Activated T-cell treated with anti-CD3 and anti-CD28 coated beads, Interleukin-2, amount 50 U/mL, for 1 hour (primary cell): ENCODE data around the gene COASY.
"Not testable (repeated sequence)": the region's sequence is repeated elsewhere in the genome, so short reads cannot be mapped to it uniquely, and the experiment has no call there.

Experiments
- DNase-seq: peaks from one replicate; pipeline ENCODE4 v3.0.0-alpha.2; 2020

COASY gene

GRCh38 chr17:42553161-42553818 lies 8.7 kb upstream of the COASY start:
- no peak for DNase-seq

- DNase-seq, result no peak
These were observed 8.1 kb upstream of the COASY start for GRCh38 chr17:42553866-42554249.

GRCh38 chr17:42554250-42555121 lies 7.5 kb upstream of the COASY start:
- DNase-seq, result peak; percentile 72

- no peak for DNase-seq
These were observed 6.8 kb upstream of the COASY start for GRCh38 chr17:42555122-42555622.

GRCh38 chr17:42555961-42556617 lies 5.9 kb upstream of the COASY start:
- not testable (repeated sequence) for DNase-seq

GRCh38 chr17:42559075-42559474 lies 2.9 kb upstream of the COASY start:
- no peak for DNase-seq

GRCh38 chr17:42560246-42560645 lies 1.7 kb upstream of the COASY start:
- no peak for DNase-seq

- no peak for DNase-seq
These were observed 617 bp downstream of the COASY start for GRCh38 chr17:42562388-42563142.

- no peak for DNase-seq
These were observed 1.2 kb downstream of the COASY start for GRCh38 chr17:42563143-42563509.

- no peak for DNase-seq
These were observed 1.6 kb downstream of the COASY start for GRCh38 chr17:42563543-42563942.

GRCh38 chr17:42563950-42564349 lies 2.0 kb downstream of the COASY start:
- no peak for DNase-seq

GRCh38 chr17:42564815-42565522 lies 3.0 kb downstream of the COASY start:
- no peak for DNase-seq

GRCh38 chr17:42565523-42566214 lies 3.7 kb downstream of the COASY start:
- no peak for DNase-seq

GRCh38 chr17:42566215-42566882 lies 4.4 kb downstream of the COASY start:
- no peak for DNase-seq

- DNase-seq, result peak; percentile 91
These were observed 5.1 kb downstream of the COASY start, which contains the start of gene MLX for GRCh38 chr17:42566883-42567573. Gene MLX, plus strand, starts transcription at chr17:42567100. Its CDS starts 25 bp downstream, at chr17:42567125.

- no peak for DNase-seq
These were observed 6.6 kb downstream of the COASY start for GRCh38 chr17:42568341-42569111.

- no peak for DNase-seq
These were observed 9.7 kb downstream of the COASY start for GRCh38 chr17:42571435-42572225.

GRCh38 chr17:42573095-42573494 lies 11.1 kb downstream of the COASY start:
- DNase-seq, result no peak

- DNase-seq, result no peak
These were observed 12.5 kb downstream of the COASY start for GRCh38 chr17:42574463-42574862.
